GM23338 (cell line): ENCODE data around the gene PIEZO2. TPM values are rescaled to one million over a fixed set of nuclear protein-coding genes. Genes with fewer than 3 reads are reported as not detected.

ENCODE experiments used
- ATAC-seq: fragments of 200-7000 bp; cut with Tn5 transposase; 3 replicates; pipeline ENCODE4 v1.9.1; 2020
- DNase-seq: peaks from one replicate; pipeline ENCODE4 v3.0.0-alpha.2; 2015; ENCODE audit warnings: low spot score
- H2AFZ ChIP-seq: fragments of 200-600 bp; sonication (generic); 2 replicates; pipeline ENCODE4 v1.8.0; 2016; ENCODE audit warnings: antibody characterized with exemption, mild to moderate bottlenecking, moderate library complexity
- H3F3A ChIP-seq: fragments of 200-600 bp; sonication (generic); replicated peaks from 2 replicates; pipeline ENCODE4 v1.8.0; 2017; ENCODE audit warnings: antibody characterized with exemption, mixed run types, low read depth
- H3K27ac ChIP-seq: fragments of 200-600 bp; sonication (generic); 2 replicates; pipeline ENCODE4 v1.6.1; 2016; ENCODE audit warnings: low read depth
- H3K27me3 ChIP-seq: fragments of 200-600 bp; sonication (generic); 2 replicates; pipeline ENCODE4 v1.8.0; 2016; ENCODE audit warnings: mild to moderate bottlenecking, mixed run types, moderate library complexity; ENCODE audit not compliant: insufficient read depth
- H3K36me3 ChIP-seq: fragments of 200-600 bp; sonication (generic); 2 replicates; pipeline ENCODE4 v1.8.0; 2016; ENCODE audit warnings: mild to moderate bottlenecking; ENCODE audit not compliant: insufficient read depth
- H3K4me1 ChIP-seq: fragments of 200-600 bp; sonication (generic); 2 replicates; pipeline ENCODE4 v1.8.0; 2016; ENCODE audit warnings: mild to moderate bottlenecking, moderate library complexity; ENCODE audit not compliant: insufficient read depth
- H3K4me2 ChIP-seq: fragments of 200-600 bp; sonication (generic); 2 replicates; pipeline ENCODE4 v1.7.1; 2017; ENCODE audit warnings: mixed run types
- H3K4me3 ChIP-seq: fragments of 200-600 bp; sonication (generic); 2 replicates; pipeline ENCODE4 v1.6.1; 2016; ENCODE audit warnings: mixed run types
- H3K79me2 ChIP-seq: fragments of 200-600 bp; sonication (generic); replicated peaks from 2 replicates; pipeline ENCODE4 v1.8.0; 2017; ENCODE audit warnings: mild to moderate bottlenecking; ENCODE audit not compliant: insufficient read depth
- H3K9me2 ChIP-seq: fragments of 200-600 bp; sonication (generic); 2 replicates; pipeline ENCODE4 v1.8.0; 2017; ENCODE audit not compliant: insufficient read depth
- H4K20me1 ChIP-seq: fragments of 200-600 bp; sonication (generic); replicated peaks from 2 replicates; pipeline ENCODE4 v1.8.0; 2017; ENCODE audit warnings: mild to moderate bottlenecking; ENCODE audit not compliant: insufficient read depth
- H3K27ac Mint-ChIP-seq: 2 replicates; pipeline ENCODE4 v1.8.0; 2020; ENCODE audit warnings: inconsistent platforms, mild to moderate bottlenecking, moderate library complexity, mixed read lengths
- H3K27me3 Mint-ChIP-seq: 3 replicates; pipeline ENCODE4 v1.8.0; 2022; ENCODE audit warnings: low read depth, mild to moderate bottlenecking, moderate library complexity, mixed read lengths, inconsistent platforms; ENCODE audit not compliant: insufficient read depth, poor library complexity
- H3K36me3 Mint-ChIP-seq: 3 replicates; pipeline ENCODE4 v1.8.0; 2021; ENCODE audit warnings: low read depth, mild to moderate bottlenecking, inconsistent platforms, moderate library complexity, mixed read lengths
- H3K4me1 Mint-ChIP-seq: 3 replicates; pipeline ENCODE4 v1.8.0; 2020; ENCODE audit warnings: mild to moderate bottlenecking, inconsistent platforms, mixed read lengths
- H3K4me3 Mint-ChIP-seq: 3 replicates; pipeline ENCODE4 v1.8.0; 2021; ENCODE audit warnings: moderate library complexity, mild to moderate bottlenecking, inconsistent platforms, mixed read lengths
- H3K9me3 Mint-ChIP-seq: 3 replicates; pipeline ENCODE4 v1.8.0; 2020; ENCODE audit warnings: moderate library complexity, mild to moderate bottlenecking, inconsistent platforms, mixed read lengths
- EZH2phosphoT487 ChIP-seq: fragments of 200-600 bp; sonication (generic); IDR thresholded peaks from one replicate; pipeline ENCODE4 v1.8.1; 2018; ENCODE audit warnings: antibody characterized with exemption; ENCODE audit not compliant: unreplicated experiment
- JUNB ChIP-seq: IDR thresholded peaks from one replicate; pipeline ENCODE4 v1.6.1; 2016; ENCODE audit warnings: antibody characterized with exemption; ENCODE audit not compliant: unreplicated experiment
- POLR2AphosphoS5 ChIP-seq: IDR thresholded peaks from 2 replicates; pipeline ENCODE4 v1.6.1; 2016; ENCODE audit warnings: antibody characterized with exemption, low read depth
- STAT1 ChIP-seq: IDR thresholded peaks from one replicate; pipeline ENCODE4 v1.6.1; 2016; ENCODE audit warnings: antibody characterized with exemption; ENCODE audit not compliant: unreplicated experiment
- ZNF331 ChIP-seq: fragments of 250-450 bp; sonication (Bioruptor Pico); IDR thresholded peaks from 2 replicates; pipeline ENCODE4 v1.5.0; 2020; ENCODE audit warnings: low read depth, mild to moderate bottlenecking, moderate library complexity
- ZNF462 ChIP-seq: fragments of 250-450 bp; sonication (Bioruptor Pico); IDR thresholded peaks from 2 replicates; pipeline ENCODE4 v1.5.0; 2020; ENCODE audit warnings: mild to moderate bottlenecking, moderate library complexity
- polyA plus RNA-seq: library from polyadenylated mRNA; unstranded; fragments of >200 nt; fragmentation: Nextera tagmentation; extraction: Ambion mirVana; gene quantifications from 2 replicates; pipeline ENCODE4 v1.2.1, GENCODE V29; 2016
- total RNA-seq: library from RNA; depleted of rRNA; stranded (reverse); fragments of >200 nt; shearing (Covaris generic); gene quantifications from 2 replicates; pipeline ENCODE4 v1.2.3, GENCODE V29; 2014

The PIEZO2 gene
- total and polyA plus RNA-seq, 2 experiments from 2014 or later: 4.8 to 8.2 TPM

- TF ChIP-seq ZNF462 (CRISPR knock-in tag): no peak
Measured at GRCh38 chr18:11073971-11074370, 75.4 kb downstream of the PIEZO2 start (continued).

- no peaks in the 10 kb centered on the region for H3K4me1 Mint-ChIP-seq
- ATAC-seq: no peak
- DNase-seq: no peak
- Histone ChIP-seq H3K27ac (no peak overlapping the region), H3F3A (no peaks in the 10 kb centered on the region), H3K27me3 (no peaks in the 10 kb centered on the region), H3K9me2 (no peaks in the 10 kb centered on the region), H3K79me2 (no peaks in the 10 kb centered on the region), H3K36me3 (no peaks in the 10 kb centered on the region), H3K4me1 (no peaks in the 10 kb centered on the region), H2AFZ (no peak overlapping the region), H3K4me2 (no peak overlapping the region), H4K20me1 (no peaks in the 10 kb centered on the region), H3K4me3 (no peak overlapping the region)
- no peaks in the 10 kb centered on the region for H3K27me3 Mint-ChIP-seq
- peaks cover 4% of the 10 kb centered on the region; the same call in 2 of the 3 replicates for H3K9me3 Mint-ChIP-seq
- H3K36me3 Mint-ChIP-seq: peaks cover 5% of the 10 kb centered on the region; the same call in 1 of the 3 replicates
- no peak overlapping the region for H3K27ac Mint-ChIP-seq
- no peak overlapping the region for H3K4me3 Mint-ChIP-seq
- TF ChIP-seq ZNF462 (CRISPR knock-in tag) (no peak), JUNB (no peak), STAT1 (no peak), EZH2phosphoT487 (no peak), POLR2AphosphoS5 (no peak), ZNF331 (no peak)
Measured at GRCh38 chr18:11072632-11073031, 76.7 kb downstream of the PIEZO2 start.
